IMR-90 (cell line): ENCODE measurements around the gene CDK13. TPM values are rescaled to one million over a fixed set of nuclear protein-coding genes. Genes with fewer than 3 reads are reported as not detected.

ENCODE experiments used
- ATAC-seq: fragments of 200-7000 bp; cut with Tn5 transposase; 2 replicates; pipeline ENCODE4 v1.9.1; 2020; ENCODE audit warnings: low read depth, mild to moderate bottlenecking, moderate library complexity
- BruUV-seq: library from RNA; stranded (reverse); fragments of 400-500 nt; replicated peaks from 2 replicates; lab custom pipeline; 2021; lab: Mats Ljungman, UMichigan
- CTCF ChIA-PET: fragments of 300-600 bp; formaldehyde crosslinking; extraction: SDS; loops from one replicate; lab custom pipeline; 2021; ENCODE audit warnings: antibody characterized with exemption; lab: Yijun Ruan, JAX
- POLR2A ChIA-PET: fragments of 300-600 bp; sonication (Branson Sonifier 250); formaldehyde crosslinking; loops from one replicate; lab custom pipeline; 2022; ENCODE audit warnings: antibody characterized with exemption; ENCODE audit not compliant: unreplicated experiment; lab: Charles Lee
- DNase-seq: peaks from one replicate; pipeline ENCODE4 v3.0.0; 2013
- H2AFZ ChIP-seq: replicated peaks from 2 replicates; pipeline ENCODE3; 2013; ENCODE audit warnings: low read length, mild to moderate bottlenecking; ENCODE audit not compliant: poor library complexity
- H2AK5ac ChIP-seq: 2 replicates; pipeline ENCODE4 v1.6.1; 2013; ENCODE audit warnings: low read depth, low read length, inconsistent platforms
- H2AK9ac ChIP-seq: replicated peaks from 2 replicates; pipeline ENCODE3; 2013; ENCODE audit warnings: mild to moderate bottlenecking, low read depth, low read length, moderate library complexity; ENCODE audit not compliant: poor library complexity
- H2BK120ac ChIP-seq: 2 replicates; pipeline ENCODE4 v1.6.1; 2013; ENCODE audit warnings: low read depth, low read length, inconsistent platforms
- H2BK15ac ChIP-seq: 3 replicates; pipeline ENCODE4 v1.6.1; 2013; ENCODE audit warnings: low read depth, low read length, inconsistent platforms
- H2BK20ac ChIP-seq: 2 replicates; pipeline ENCODE4 v1.6.1; 2013; ENCODE audit warnings: low read depth, mild to moderate bottlenecking, inconsistent platforms, low read length, moderate library complexity
- H2BK5ac ChIP-seq: 2 replicates; pipeline ENCODE4 v1.6.1; 2013; ENCODE audit warnings: mild to moderate bottlenecking, low read depth, low read length, inconsistent platforms; ENCODE audit not compliant: poor library complexity, severe bottlenecking
- H3K14ac ChIP-seq: replicated peaks from 2 replicates; pipeline ENCODE4 v1.6.1; 2013; ENCODE audit warnings: low read depth, low read length, inconsistent platforms
- H3K18ac ChIP-seq: 2 replicates; pipeline ENCODE4 v1.6.1; 2013; ENCODE audit warnings: low read depth, low read length, control low read depth
- H3K23ac ChIP-seq: 2 replicates; pipeline ENCODE4 v1.6.1; 2013; ENCODE audit warnings: low read depth, low read length, inconsistent platforms
- H3K27ac ChIP-seq: 2 replicates; pipeline ENCODE4 v1.5.1; 2013; ENCODE audit warnings: mild to moderate bottlenecking, control low read depth, low read length; ENCODE audit not compliant: insufficient read depth
- H3K27me3 ChIP-seq: 2 replicates; pipeline ENCODE4 v1.6.1; 2013; ENCODE audit warnings: low read length; ENCODE audit not compliant: control insufficient read depth, insufficient read depth
- H3K36me3 ChIP-seq: 2 replicates; pipeline ENCODE4 v1.6.1; 2013; ENCODE audit warnings: low read length, mixed read lengths; ENCODE audit not compliant: control insufficient read depth, insufficient read depth
- H3K4ac ChIP-seq: 2 replicates; pipeline ENCODE4 v1.6.1; 2013; ENCODE audit warnings: low read depth, low read length, inconsistent platforms
- H3K4me1 ChIP-seq: 2 replicates; pipeline ENCODE4 v1.6.1; 2013; ENCODE audit warnings: low read length, mixed read lengths; ENCODE audit not compliant: control insufficient read depth, insufficient read depth
- H3K4me2 ChIP-seq: 2 replicates; pipeline ENCODE4 v1.6.1; 2013; ENCODE audit warnings: low read depth, mild to moderate bottlenecking, control low read depth, low read length, moderate library complexity
- H3K4me3 ChIP-seq: 2 replicates; pipeline ENCODE4 v1.5.1; 2013; ENCODE audit warnings: low read depth, mild to moderate bottlenecking, control low read depth, low read length, moderate library complexity; ENCODE audit not compliant: insufficient read depth
- H3K56ac ChIP-seq: 2 replicates; pipeline ENCODE4 v1.6.1; 2013; ENCODE audit warnings: low read length, inconsistent platforms; ENCODE audit not compliant: insufficient read depth; ENCODE audit errors: extremely low read depth
- H3K79me1 ChIP-seq, 2 experiments: 2 replicates each; pipeline ENCODE4 v1.6.1; 2013; ENCODE audit warnings: low read length in 2 of 2, inconsistent platforms in 1 of 2, low read depth in 1 of 2
- H3K9ac ChIP-seq: 2 replicates; pipeline ENCODE4 v1.6.1; 2013; ENCODE audit warnings: low read depth, low read length, control low read depth
- H3K9me1 ChIP-seq: 2 replicates; pipeline ENCODE4 v1.6.1; 2013; ENCODE audit warnings: low read length, inconsistent platforms; ENCODE audit not compliant: insufficient read depth
- H3K9me3 ChIP-seq: 2 replicates; pipeline ENCODE4 v1.6.1; 2013; ENCODE audit warnings: low read length; ENCODE audit not compliant: control insufficient read depth, insufficient read depth
- H4K20me1 ChIP-seq: 2 replicates; pipeline ENCODE4 v1.6.1; 2013; ENCODE audit warnings: low read length, inconsistent platforms; ENCODE audit not compliant: insufficient read depth
- H4K5ac ChIP-seq: 2 replicates; pipeline ENCODE4 v1.6.1; 2013; ENCODE audit warnings: mild to moderate bottlenecking, low read depth, low read length, control low read depth
- H4K8ac ChIP-seq, 2 experiments: 2 replicates each; pipeline ENCODE4 v1.6.1; 2013; ENCODE audit warnings: low read depth in 2 of 2, low read length in 2 of 2, control low read depth in 1 of 2, inconsistent platforms in 1 of 2
- H4K91ac ChIP-seq: 2 replicates; pipeline ENCODE4 v1.6.1; 2013; ENCODE audit warnings: low read depth, low read length, inconsistent platforms; ENCODE audit not compliant: insufficient read depth
- CEBPB ChIP-seq: IDR thresholded peaks from 2 replicates; pipeline ENCODE4 v1.6.1; 2012; ENCODE audit warnings: low read depth, low read length, improper control_type of control experiment
- CHD1 ChIP-seq: IDR thresholded peaks from 2 replicates; pipeline ENCODE4 v1.6.1; 2012; ENCODE audit warnings: low read depth, low read length, improper control_type of control experiment
- CTCF ChIP-seq: conservative IDR thresholded peaks from 2 replicates; pipeline ENCODE4 v1.5.1; 2012; ENCODE audit warnings: mild to moderate bottlenecking, low read depth, low read length, improper control_type of control experiment
- RAD21 ChIP-seq: IDR thresholded peaks from 2 replicates; pipeline ENCODE4 v1.6.1; 2012; ENCODE audit warnings: low read length, improper control_type of control experiment
- WGBS, 2 experiments: methylation state at CpG; one replicate each; pipeline versions ENCODE4 v1.1.5 to v1.1.7; 2013; ENCODE audit warnings: missing lambda C conversion rate in 2 of 2; ENCODE audit not compliant: insufficient read length in 1 of 2; ENCODE audit errors: extremely low coverage in 2 of 2; 5-methylcytosine and 5-hydroxymethylcytosine counted together
- dilution Hi-C: fragments of 300-500 bp; cut with HindIII; formaldehyde crosslinking; loops from one replicate; pipeline ENCODE4 v1.14.3; 2018; ENCODE audit warnings: low sequenced_read_pairs; ENCODE audit not compliant: unreplicated experiment
- in situ Hi-C: fragments of 300-500 bp; cut with MboI; formaldehyde crosslinking; loops from 3 replicates; pipeline ENCODE4 v1.14.3; 2019; ENCODE audit warnings: low sequenced_read_pairs, inconsistent platforms, mixed read lengths
- intact Hi-C: fragments of 100-400 bp; cut with micrococcal nuclease; formaldehyde crosslinking; loops from 2 replicates; pipeline ENCODE4 v1.10.0; 2022
- polyA plus RNA-seq, 3 experiments: library from polyadenylated mRNA; depleted of rRNA; stranded (reverse); fragments of >200 nt; gene quantifications; 2 replicates each; pipeline ENCODE4 v1.2.3, GENCODE V29; 2012; ENCODE audit warnings: low replicate concordance in 1 of 3
- total RNA-seq: library from RNA; depleted of rRNA; stranded (reverse); fragments of >200 nt; gene quantifications from 2 replicates; pipeline ENCODE4 v1.2.3, GENCODE V29; 2012
- TF ChIP-seq, protein P1 (sequence below): fragments of 150-350 bp; IDR thresholded peaks from 2 replicates; pipeline ENCODE4 v1.6.1; 2017; ENCODE audit warnings: mild to moderate bottlenecking, antibody characterized with exemption, low read length, low read depth

CDK13 gene
- total and polyA plus RNA-seq, 2 of the 4 experiments (the other 2 are of a cell fraction), result 20.1 to 50.4 TPM

DNA sequence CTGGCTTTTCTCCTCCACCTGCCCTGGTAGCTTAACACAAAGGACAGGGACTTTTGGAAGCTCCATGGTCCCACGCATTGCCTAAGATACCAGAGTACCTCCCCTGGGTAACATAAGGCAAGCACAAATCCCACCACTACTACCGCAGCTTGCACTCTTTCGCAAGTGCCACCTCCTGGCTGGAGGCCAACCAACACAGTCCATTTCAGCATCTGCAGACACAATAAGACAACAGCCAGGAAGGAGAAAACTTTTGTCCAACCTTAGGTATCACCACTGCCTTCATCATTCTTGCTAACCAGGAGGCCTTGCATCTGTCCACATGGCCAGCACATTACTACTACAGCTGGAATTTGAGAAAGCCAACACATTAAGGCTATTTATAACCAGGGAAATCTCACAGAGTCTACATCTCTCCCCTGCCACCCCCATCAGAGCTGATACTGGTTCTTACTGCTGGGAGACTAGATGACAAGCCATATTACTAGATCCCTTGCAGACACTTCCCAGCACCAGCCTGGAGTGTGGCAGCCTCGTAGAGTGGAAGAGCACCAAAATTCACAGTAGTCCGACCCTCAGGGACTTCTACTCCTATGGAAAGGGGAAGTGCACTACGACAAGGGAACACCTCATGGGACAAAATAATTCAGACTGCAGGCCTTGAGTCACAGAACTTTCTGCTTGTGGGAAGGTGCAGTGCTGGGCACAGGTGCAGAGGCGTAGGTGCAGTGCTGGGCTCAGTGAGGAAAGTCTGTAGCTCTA lies 39.8 kb upstream of the CDK13 start:
- Histone ChIP-seq H3K79me1 (no peaks in the 10 kb centered on the region), H2AK5ac (no peak overlapping the region), H2BK5ac (no peak overlapping the region), H2BK15ac (no peak overlapping the region), H2AFZ (no peak overlapping the region), H4K91ac (no peak overlapping the region), H3K4ac (no peak overlapping the region), H2BK20ac (no peak overlapping the region), H3K56ac (no peak overlapping the region), H2BK120ac (no peak overlapping the region), H4K20me1 (no peaks in the 10 kb centered on the region; the same call in 1 of the 2 replicates), H3K14ac (no peak overlapping the region), H3K4me1 (peaks cover 1% of the 10 kb centered on the region; the same call in 1 of the 2 replicates), H4K5ac (no peak overlapping the region), H3K4me2 (no peak overlapping the region), H3K9me3 (no peaks in the 10 kb centered on the region; the same call in 1 of the 2 replicates), H3K18ac (no peak overlapping the region), H3K4me3 (no peak overlapping the region), H2AK9ac (no peak overlapping the region), H3K36me3 (no peaks in the 10 kb centered on the region), H4K8ac (no peak overlapping the region), H3K9ac (no peak overlapping the region), H3K27ac (no peak overlapping the region), H3K27me3 (peaks cover 3% of the 10 kb centered on the region; the same call in 1 of the 2 replicates), H3K9me1 (no peaks in the 10 kb centered on the region; the same call in 1 of the 2 replicates), H3K23ac (no peak overlapping the region; the same call in 1 of the 2 replicates)
- TF ChIP-seq CEBPB (peak; percentile 60; the same call in 1 of the 2 replicates), CHD1 (no peak), CTCF (no peak), RAD21 (no peak)
- TF ChIP-seq, protein P1, sequence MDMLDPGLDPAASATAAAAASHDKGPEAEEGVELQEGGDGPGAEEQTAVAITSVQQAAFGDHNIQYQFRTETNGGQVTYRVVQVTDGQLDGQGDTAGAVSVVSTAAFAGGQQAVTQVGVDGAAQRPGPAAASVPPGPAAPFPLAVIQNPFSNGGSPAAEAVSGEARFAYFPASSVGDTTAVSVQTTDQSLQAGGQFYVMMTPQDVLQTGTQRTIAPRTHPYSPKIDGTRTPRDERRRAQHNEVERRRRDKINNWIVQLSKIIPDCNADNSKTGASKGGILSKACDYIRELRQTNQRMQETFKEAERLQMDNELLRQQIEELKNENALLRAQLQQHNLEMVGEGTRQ, result peak; percentile 14; the same call in 1 of the 2 replicates
- intact Hi-C loops (no loop called here), dilution Hi-C loops (no loop called here), in situ Hi-C loops (no loop called here)
- no TSS peak for BruUV-seq
- ChIA-PET CTCF (interaction anchor here (0.6 to 1.0 kb wide), 3 partner anchors 12 to 152 kb away, joined by 3 to 5 read pairs (median 4); no protein-coding TSS in a partner anchor), POLR2A (no interaction called here)
- peak; percentile 41 for DNase-seq
- peak; percentile 72 for ATAC-seq
- WGBS, 2 experiments, result 42% methylated on average over 3 of the region's 7 CpGs; no CpG with 5 or more reads in 1 of the 2 experiments
